PC-3 (cell line): ENCODE results near the gene RAB37.

Source experiments
- EZH2 ChIP-seq: fragments of 300-600 bp; sonication (generic); IDR thresholded peaks from one replicate; pipeline ENCODE4 v1.6.1; 2017; ENCODE audit warnings: antibody characterized with exemption, mild to moderate bottlenecking, low read length; ENCODE audit not compliant: unreplicated experiment
- EZH2phosphoT487 ChIP-seq: fragments of 300-600 bp; sonication (generic); IDR thresholded peaks from 2 replicates; pipeline ENCODE4 v1.6.1; 2018; ENCODE audit warnings: mild to moderate bottlenecking, antibody characterized with exemption, low read length, borderline replicate concordance
- TF ChIP-seq, protein P1 (sequence below): fragments of 300-600 bp; sonication (generic); conservative IDR thresholded peaks from 2 replicates; pipeline ENCODE4 v1.5.1; 2017; ENCODE audit warnings: antibody characterized with exemption, low read depth, mild to moderate bottlenecking, low read length

DNA sequence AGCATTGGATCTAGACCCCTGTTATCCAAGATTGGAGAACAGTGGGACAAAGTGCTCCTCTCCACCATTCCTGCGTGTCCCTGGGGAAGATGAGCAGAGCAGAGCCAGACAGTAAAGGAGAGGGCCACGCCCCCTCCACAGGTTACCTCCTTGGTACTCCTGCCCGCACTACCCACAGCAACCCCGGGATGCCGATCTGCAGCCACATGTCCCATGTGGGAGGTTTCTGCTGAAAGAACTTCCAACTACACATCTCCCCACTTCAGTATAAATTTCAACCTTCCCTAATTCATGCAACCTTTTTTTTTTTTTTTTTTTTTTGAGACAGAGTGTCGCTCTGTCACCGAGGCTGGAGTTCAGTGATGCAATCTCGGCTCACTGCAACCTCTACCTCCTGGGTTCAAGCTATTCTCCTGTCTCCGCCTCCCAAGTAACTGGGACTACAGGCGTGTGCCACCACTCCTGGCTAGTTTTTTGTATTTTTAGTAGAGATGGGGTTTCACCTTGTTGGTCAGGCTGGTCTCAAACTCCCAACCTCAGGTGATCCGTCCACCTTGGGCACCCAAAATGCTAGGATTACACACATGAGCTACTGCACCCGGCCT, 2.3 kb downstream of the RAB37 start:
- TF ChIP-seq, protein P1, sequence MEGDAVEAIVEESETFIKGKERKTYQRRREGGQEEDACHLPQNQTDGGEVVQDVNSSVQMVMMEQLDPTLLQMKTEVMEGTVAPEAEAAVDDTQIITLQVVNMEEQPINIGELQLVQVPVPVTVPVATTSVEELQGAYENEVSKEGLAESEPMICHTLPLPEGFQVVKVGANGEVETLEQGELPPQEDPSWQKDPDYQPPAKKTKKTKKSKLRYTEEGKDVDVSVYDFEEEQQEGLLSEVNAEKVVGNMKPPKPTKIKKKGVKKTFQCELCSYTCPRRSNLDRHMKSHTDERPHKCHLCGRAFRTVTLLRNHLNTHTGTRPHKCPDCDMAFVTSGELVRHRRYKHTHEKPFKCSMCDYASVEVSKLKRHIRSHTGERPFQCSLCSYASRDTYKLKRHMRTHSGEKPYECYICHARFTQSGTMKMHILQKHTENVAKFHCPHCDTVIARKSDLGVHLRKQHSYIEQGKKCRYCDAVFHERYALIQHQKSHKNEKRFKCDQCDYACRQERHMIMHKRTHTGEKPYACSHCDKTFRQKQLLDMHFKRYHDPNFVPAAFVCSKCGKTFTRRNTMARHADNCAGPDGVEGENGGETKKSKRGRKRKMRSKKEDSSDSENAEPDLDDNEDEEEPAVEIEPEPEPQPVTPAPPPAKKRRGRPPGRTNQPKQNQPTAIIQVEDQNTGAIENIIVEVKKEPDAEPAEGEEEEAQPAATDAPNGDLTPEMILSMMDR = no peak
- TF ChIP-seq EZH2 = no peak
- TF ChIP-seq EZH2phosphoT487 = no peak
